ENCODE measurements around the gene POLR2L. TPM values are rescaled to one million over a fixed set of nuclear protein-coding genes. Genes with fewer than 3 reads are reported as not detected.

The POLR2L gene
- total and polyA plus RNA-seq, 2 of the 13 experiments (the other 11 are each of a cell fraction or from before 2014, with no cell fraction given): 104 to 114 TPM

DNA sequence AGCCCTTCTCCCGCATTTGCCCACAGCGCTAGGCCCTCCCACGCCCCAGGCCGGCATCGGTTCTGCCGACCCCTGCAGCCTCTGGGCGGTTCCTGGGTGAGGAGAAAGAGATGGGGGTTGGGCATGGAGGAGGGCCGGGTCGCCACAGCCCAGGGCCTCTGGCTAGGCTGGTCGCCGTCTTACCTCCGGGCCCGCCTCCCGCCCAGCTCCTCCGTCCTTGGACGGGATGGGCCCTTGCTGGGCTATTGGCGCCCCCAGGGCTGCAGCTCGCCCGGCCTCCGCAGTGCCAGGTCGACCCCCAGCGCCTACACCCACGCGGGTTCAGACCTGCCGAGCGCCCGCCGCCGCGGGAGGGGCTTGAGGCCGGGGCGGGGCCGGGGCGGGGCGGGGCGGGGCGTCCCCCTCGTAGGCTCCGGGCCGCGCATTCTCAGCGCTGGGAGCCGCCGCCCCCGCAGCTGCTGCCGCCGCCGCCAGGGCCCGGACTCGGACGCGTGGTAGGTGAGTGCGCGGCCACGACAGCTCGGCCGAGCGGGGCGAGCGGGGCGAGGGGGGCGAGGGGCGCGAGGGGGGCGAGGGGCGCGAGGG lies 9.7 kb downstream of the POLR2L start, which contains the start of gene CD151 (continued):
- TF ChIP-seq HDAC6 (IDR thresholded peaks at IDR 0.05; ENCODE audit: low read depth, low read length) (no peak), HNRNPH1 (optimal IDR thresholded peaks at IDR 0.05; ENCODE audit: low read depth, low read length) (no peak), SP140L (CRISPR knock-in tag; IDR thresholded peaks at IDR 0.05; ENCODE audit: borderline replicate concordance) (no peak), ZIK1 (CRISPR knock-in tag; IDR thresholded peaks at IDR 0.05; ENCODE audit: borderline replicate concordance, low read depth) (no peak), NR3C1 (CRISPR knock-in tag; IDR thresholded peaks at IDR 0.05) (no peak), ZBTB20 (CRISPR knock-in tag; IDR thresholded peaks at IDR 0.05; ENCODE audit: borderline replicate concordance, low read depth) (no peak), ZNF501 (CRISPR knock-in tag; IDR thresholded peaks at IDR 0.05) (no peak), ZNF256 (CRISPR knock-in tag; conservative IDR thresholded peaks at IDR 0.05) (no peak), TBX2 (CRISPR knock-in tag; IDR thresholded peaks at IDR 0.05; ENCODE audit: borderline replicate concordance) (0 out of 2 replicates have a peak, but pooled peaks have one; percentile 9), ZNF605 (CRISPR knock-in tag; IDR thresholded peaks at IDR 0.05) (no peak), SAP130 (CRISPR knock-in tag; IDR thresholded peaks at IDR 0.05; ENCODE audit: low read depth) (peak; percentile 39), CAMTA2 (CRISPR knock-in tag; IDR thresholded peaks at IDR 0.05; ENCODE audit: borderline replicate concordance) (no peak), DNMT3B (CRISPR knock-in tag; conservative IDR thresholded peaks at IDR 0.05) (no peak), ZNF441 (CRISPR knock-in tag; IDR thresholded peaks at IDR 0.05; ENCODE audit: borderline replicate concordance) (no peak), ZSCAN21 (CRISPR knock-in tag; IDR thresholded peaks at IDR 0.05; ENCODE audit: borderline replicate concordance) (peak; percentile 21; the same call in 1 of the 2 replicates), ISL2 (CRISPR knock-in tag; IDR thresholded peaks at IDR 0.05) (no peak)
- TF ChIP-seq, protein P1, sequence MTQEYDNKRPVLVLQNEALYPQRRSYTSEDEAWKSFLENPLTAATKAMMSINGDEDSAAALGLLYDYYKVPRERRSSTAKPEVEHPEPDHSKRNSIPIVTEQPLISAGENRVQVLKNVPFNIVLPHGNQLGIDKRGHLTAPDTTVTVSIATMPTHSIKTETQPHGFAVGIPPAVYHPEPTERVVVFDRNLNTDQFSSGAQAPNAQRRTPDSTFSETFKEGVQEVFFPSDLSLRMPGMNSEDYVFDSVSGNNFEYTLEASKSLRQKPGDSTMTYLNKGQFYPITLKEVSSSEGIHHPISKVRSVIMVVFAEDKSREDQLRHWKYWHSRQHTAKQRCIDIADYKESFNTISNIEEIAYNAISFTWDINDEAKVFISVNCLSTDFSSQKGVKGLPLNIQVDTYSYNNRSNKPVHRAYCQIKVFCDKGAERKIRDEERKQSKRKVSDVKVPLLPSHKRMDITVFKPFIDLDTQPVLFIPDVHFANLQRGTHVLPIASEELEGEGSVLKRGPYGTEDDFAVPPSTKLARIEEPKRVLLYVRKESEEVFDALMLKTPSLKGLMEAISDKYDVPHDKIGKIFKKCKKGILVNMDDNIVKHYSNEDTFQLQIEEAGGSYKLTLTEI (CRISPR knock-in tag; conservative IDR thresholded peaks at IDR 0.05): no peak
- TF ChIP-seq, protein P2, sequence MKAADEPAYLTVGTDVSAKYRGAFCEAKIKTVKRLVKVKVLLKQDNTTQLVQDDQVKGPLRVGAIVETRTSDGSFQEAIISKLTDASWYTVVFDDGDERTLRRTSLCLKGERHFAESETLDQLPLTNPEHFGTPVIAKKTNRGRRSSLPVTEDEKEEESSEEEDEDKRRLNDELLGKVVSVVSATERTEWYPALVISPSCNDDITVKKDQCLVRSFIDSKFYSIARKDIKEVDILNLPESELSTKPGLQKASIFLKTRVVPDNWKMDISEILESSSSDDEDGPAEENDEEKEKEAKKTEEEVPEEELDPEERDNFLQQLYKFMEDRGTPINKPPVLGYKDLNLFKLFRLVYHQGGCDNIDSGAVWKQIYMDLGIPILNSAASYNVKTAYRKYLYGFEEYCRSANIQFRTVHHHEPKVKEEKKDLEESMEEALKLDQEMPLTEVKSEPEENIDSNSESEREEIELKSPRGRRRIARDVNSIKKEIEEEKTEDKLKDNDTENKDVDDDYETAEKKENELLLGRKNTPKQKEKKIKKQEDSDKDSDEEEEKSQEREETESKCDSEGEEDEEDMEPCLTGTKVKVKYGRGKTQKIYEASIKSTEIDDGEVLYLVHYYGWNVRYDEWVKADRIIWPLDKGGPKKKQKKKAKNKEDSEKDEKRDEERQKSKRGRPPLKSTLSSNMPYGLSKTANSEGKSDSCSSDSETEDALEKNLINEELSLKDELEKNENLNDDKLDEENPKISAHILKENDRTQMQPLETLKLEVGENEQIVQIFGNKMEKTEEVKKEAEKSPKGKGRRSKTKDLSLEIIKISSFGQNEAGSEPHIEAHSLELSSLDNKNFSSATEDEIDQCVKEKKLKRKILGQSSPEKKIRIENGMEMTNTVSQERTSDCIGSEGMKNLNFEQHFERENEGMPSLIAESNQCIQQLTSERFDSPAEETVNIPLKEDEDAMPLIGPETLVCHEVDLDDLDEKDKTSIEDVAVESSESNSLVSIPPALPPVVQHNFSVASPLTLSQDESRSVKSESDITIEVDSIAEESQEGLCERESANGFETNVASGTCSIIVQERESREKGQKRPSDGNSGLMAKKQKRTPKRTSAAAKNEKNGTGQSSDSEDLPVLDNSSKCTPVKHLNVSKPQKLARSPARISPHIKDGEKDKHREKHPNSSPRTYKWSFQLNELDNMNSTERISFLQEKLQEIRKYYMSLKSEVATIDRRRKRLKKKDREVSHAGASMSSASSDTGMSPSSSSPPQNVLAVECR (CRISPR knock-in tag; IDR thresholded peaks at IDR 0.05; ENCODE audit: borderline replicate concordance): peak; percentile 52; the same call in 1 of the 2 replicates
- TF ChIP-seq, protein P3, sequence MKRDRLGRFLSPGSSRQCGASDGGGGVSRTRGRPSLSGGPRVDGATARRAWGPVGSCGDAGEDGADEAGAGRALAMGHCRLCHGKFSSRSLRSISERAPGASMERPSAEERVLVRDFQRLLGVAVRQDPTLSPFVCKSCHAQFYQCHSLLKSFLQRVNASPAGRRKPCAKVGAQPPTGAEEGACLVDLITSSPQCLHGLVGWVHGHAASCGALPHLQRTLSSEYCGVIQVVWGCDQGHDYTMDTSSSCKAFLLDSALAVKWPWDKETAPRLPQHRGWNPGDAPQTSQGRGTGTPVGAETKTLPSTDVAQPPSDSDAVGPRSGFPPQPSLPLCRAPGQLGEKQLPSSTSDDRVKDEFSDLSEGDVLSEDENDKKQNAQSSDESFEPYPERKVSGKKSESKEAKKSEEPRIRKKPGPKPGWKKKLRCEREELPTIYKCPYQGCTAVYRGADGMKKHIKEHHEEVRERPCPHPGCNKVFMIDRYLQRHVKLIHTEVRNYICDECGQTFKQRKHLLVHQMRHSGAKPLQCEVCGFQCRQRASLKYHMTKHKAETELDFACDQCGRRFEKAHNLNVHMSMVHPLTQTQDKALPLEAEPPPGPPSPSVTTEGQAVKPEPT (CRISPR knock-in tag; IDR thresholded peaks at IDR 0.05; ENCODE audit: low read depth): no peak
- TF ChIP-seq, protein P4, sequence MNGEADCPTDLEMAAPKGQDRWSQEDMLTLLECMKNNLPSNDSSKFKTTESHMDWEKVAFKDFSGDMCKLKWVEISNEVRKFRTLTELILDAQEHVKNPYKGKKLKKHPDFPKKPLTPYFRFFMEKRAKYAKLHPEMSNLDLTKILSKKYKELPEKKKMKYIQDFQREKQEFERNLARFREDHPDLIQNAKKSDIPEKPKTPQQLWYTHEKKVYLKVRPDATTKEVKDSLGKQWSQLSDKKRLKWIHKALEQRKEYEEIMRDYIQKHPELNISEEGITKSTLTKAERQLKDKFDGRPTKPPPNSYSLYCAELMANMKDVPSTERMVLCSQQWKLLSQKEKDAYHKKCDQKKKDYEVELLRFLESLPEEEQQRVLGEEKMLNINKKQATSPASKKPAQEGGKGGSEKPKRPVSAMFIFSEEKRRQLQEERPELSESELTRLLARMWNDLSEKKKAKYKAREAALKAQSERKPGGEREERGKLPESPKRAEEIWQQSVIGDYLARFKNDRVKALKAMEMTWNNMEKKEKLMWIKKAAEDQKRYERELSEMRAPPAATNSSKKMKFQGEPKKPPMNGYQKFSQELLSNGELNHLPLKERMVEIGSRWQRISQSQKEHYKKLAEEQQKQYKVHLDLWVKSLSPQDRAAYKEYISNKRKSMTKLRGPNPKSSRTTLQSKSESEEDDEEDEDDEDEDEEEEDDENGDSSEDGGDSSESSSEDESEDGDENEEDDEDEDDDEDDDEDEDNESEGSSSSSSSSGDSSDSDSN (CRISPR knock-in tag; IDR thresholded peaks at IDR 0.05): peak; percentile 53; the same call in 1 of the 2 replicates
